GM21529 (cell line): ENCODE data around the gene AGAP1.

Experiments used
- ATAC-seq: cut with Tn5 transposase; IDR thresholded peaks from one replicate; pipeline ENCODE4 v1.9.1; 2021; ENCODE audit not compliant: unreplicated experiment

Gene AGAP1

DNA sequence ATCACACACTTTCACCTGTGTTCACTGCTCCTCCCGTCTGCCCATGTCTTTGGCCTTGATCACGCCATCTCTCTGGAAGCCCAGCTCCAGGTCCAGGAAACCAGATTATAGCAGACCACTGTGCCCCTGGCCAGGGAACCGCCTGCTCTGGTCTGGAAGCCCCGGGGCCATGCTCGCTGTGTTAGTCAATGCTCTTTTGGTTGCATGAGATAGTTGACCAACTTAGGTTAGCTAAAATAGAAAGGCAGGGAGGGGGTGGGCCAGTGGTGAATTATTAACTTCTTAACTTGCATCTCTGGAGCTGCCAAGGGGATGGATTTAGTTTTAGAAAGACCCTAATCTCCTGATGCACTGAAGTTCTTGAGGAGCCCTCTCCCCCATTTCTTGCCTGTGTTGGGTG is 232.7 kb downstream of the AGAP1 start:
- no peak for ATAC-seq

DNA sequence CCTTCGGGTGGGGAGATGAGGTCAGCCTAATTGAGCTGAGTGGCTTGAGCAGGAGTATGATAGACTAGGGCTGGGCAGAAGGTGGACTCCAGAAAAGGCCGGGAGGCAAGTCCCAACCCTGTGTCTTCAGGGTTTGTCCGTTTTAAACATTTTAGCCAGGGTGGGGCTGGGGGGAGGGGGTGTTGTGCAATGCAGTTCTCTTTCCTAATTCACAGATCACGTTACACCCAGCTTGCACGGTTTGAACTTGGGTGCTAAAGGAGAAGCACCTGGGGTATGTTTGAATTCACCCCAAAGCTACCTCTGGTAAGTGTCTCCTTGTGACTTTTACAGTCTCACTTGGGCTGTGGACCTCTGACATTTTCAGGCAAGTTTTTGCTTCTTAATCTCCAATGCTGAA is 233.3 kb downstream of the AGAP1 start:
- no peak for ATAC-seq

DNA sequence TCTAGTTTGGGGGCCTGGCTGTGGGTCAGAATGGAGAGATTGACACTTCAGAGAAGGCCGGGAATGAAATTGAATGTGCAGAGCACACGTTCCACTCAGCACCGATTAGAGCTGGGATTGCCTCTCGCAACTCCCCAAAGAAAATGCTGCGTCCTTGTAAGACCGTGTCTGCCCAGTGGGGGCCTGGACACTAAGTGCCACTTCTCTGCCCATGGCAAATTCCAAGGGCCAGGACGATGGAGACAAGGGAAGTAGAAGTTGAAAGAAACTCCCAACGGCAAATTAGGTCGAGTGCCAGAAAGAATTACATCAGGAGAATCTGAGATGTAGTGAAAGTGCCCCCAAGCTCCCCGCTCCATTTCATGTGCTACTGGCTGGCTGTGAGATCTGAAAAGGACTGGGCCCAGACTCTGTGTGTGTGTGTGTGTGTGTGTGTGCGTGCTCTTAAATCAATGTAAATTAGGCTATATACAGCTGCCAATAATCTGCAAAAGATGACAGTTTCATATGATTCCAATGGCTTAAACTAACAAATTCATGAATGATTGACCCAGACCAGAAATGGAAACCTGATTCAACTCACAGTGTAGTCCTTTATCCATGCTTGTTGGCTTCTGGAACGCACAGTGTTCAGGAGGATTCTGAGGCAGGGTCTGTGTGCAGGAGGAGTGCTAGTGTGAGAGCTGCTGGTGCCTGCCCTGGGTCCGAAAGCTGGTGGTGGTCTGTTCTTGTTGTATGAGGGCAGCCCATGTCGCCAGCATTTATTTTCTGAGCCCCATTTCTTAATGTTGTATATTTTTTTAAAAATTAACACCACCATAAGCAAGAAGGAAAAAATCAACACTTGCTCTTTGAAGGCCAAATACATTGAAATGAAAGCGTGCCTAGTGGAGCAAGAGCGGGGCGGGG is 234.3 kb downstream of the AGAP1 start:
- no peak for ATAC-seq

DNA sequence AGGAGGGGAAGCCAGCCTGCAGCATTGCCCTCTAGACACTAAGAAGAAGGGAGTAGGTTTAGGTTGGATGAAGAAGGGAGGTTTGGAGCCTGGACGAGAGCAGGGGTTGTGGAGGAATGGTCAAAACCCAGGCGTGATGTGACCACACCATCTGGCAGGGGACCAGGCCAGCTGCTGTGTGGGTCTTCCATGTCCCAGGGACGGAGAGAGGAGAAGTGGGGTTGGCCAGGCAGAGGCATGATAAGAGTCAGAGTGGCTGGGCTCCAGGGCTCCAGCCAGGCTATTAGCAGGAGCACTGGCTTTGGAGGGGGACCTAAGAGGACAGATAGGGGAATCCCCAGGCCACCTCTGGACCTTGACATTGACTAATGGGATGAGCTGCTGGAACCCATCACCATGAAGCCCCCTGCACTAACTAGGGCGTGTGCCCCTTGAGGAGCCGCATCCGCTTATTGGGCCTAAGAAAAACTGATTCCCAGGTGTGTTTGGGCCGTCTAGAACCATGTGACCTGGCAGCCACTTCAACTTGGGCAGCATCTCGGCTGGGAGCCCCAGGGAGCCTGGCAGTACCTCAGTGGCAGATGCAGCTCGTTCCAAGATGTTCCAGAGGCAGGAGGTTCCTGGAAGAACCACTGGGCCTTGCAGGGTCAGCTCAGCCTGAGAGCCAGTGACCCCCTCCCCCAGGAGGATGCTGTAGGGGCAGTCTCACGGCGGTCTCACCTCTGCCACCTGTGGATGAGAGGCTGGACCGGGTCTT is 235.1 kb downstream of the AGAP1 start:
- no peak for ATAC-seq

DNA sequence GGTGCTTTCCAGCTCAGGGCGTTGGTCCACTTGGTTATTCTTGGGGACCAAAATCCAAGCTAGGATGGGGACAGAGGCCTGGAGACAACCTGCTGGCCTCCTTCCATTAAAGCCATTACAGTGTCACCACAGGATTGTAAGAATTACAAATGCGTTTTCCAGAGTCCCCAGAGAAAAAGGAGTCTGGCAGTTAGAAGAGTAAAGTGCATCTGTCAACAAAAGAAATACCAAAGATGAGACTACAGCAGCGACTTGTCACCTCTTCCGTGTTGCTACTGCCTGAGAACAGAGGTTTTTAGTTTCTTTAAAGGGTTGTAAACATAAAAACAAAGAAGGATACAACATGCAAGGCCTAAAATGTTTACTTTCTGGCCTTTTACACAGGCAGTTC is 235.7 kb downstream of the AGAP1 start:
- ATAC-seq: no peak

DNA sequence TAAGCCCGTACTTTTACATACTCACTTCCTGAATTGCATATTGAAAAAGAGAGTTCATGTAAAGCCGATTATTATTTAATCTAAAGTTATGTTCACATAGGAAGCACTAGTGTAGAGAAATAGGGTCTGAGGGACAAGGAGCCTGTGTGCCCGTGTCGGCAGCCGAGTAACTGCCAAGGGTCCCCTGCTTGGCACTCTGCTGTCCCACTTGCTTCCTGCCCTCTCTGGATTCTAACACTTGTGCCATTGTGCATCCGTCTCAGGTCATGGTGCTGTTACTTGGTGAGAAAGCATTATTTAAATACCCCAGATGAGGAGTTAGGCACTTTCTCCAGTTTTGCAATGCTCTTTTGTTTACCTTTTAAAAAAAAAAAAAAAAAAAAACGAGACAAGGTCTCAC is 236.3 kb downstream of the AGAP1 start:
- no peak for ATAC-seq

DNA sequence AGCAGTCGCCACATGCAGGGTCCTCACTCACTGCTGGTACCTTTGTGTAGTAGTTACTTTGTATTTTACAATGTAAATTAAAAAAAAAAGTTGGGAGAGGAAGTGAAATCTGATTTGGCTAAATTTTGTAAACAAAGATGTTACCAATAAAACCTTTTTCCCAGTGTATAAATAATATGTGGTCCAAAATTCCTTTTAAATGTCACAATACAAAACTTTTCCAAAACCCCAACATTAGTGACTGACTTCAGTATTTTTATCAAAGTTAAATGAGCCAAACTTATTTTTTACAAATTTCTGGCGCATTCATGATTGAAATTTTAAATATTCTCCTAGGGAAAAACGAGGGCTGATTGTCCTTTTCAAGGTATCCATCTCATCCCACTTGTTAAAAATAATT is 239.9 kb downstream of the AGAP1 start:
- ATAC-seq: no peak

DNA sequence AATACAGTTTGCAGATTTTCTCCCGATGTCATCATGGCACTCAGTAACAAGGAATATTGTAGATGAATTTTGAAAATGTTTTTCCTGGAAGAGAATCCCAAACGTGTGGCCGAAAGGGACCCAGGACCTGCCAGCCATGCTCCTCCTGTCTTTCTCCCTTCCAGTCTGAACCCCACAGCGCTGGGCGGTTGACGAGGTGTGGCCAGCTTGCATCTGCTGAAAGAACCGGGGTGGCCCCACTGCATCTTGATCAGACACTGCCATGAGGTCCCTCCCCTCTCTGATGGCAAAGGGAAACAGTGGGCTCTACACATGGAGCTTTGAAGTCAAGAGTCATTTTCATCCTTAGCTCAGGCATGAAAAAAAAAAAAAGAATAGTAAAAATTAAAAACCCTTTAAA is 240.3 kb downstream of the AGAP1 start:
- ATAC-seq: no peak

DNA sequence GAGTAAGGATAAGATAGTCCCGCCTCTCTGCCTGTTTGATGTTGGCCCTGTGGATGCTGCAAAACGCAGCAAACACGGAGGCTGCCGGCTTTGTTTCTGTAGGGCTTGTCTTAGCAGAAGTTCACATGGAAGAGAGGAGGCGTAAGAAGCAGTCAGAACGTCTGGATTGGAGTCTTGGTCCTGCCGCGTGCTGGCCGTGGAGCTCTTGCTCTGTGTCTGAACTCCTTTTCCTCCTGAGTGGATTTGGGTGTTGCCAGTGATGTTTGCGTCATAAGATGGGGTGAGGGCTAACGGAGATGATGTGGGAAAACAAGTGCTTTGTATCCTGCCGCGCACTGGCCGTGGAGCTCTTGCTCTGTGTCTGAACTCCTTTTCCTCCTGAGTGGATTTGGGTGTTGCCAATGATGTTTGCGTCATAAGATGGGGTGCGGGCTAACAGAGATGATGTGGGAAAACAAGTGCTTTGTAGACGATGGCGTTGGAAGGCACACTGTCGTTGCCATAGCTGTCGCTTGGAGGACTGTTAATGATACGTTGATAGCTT is 240.9 kb downstream of the AGAP1 start:
- ATAC-seq: no peak

DNA sequence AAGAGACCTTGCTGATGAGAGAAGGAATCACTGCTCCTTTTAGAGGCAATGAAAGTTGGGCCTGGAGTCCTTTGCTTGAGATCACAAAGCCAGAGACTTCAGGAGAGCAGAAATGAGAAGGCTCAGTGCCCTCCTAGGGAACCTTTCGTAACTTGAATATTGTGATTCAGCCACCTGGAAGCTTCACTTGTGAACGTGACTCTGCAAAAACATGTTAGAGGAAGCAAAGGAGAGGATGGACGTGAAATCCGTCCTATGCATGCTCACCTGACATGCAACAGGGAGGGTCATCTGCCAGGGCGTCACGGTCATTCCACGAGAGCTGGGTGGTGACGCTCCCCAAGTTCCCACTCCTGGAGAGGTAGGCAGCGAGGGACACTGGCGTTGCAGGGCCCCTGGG is 243.6 kb downstream of the AGAP1 start:
- ATAC-seq: no peak

DNA sequence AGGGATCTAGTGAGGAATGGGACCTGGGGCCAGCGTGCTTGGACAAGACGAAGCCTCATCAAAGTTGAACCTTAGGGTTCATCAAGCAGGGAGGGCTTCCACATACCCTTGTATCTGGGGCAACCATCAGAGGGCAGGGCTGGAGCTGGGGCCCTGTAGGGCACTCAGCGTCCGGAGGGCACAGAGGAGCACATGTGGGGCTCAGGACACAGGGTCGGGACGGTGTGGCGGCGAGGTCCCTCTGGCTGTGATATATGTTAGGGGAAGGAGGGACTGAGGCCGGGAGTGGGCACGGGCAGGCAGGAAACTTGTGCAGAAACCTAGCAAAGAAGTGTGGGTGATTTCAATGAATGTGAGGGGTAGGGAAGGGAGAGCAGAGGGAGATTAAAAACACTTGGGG is 244.0 kb downstream of the AGAP1 start:
- ATAC-seq: no peak

DNA sequence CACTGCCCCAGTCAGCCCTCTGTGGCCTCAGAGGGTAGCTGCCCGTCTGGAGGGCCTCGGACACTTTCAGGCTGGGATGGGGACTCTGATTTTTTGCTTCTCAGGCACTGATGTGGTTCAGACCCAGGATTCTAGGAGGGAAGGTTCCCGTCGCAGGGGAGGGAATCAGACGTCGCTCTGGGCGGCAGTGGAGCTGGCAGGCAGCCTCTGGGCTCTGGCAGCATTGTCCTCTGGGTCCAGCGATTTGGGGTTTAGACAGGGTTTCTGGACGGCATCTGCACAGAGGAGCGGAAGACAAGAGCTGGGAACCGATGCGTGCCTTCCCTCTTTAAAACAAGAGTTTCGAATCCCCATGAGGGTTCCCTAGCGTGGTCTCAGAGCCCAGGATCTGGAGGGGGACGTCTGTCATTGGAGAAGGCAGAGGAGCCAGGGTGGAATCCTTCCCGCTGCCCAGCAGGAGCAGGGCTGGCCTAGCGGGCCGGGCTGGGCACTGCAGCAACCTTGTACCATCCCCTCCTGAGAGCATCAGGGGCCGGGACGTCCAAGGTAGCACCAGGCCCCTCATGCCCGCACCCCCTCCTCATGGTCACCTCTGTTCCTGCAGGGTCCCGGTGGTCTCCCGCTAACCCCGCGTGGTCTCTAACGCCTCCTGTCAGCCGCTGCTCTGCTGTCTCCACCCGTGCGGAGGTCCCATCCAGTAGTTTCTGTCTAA is 246.0 kb downstream of the AGAP1 start:
- ATAC-seq: no peak

DNA sequence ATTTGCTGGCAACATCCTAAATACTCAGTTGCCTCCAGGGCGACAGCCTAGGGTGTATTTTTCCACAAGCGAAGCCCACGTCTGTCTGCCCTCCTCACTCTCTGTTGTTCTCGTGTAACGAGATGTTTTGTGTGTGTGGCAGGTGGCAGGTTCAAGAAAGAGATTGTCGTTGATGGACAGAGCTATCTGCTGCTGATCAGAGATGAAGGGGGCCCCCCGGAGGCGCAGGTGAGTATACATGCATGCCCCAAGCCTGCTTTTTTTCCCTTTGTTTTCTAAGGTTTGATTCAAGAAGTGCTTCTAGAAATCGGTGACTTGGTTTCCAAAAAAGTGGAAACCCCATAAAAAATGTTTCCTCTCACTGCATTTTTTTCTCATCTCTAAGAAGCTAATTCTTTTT is 247.0 kb downstream of the AGAP1 start:
- ATAC-seq: no peak

DNA sequence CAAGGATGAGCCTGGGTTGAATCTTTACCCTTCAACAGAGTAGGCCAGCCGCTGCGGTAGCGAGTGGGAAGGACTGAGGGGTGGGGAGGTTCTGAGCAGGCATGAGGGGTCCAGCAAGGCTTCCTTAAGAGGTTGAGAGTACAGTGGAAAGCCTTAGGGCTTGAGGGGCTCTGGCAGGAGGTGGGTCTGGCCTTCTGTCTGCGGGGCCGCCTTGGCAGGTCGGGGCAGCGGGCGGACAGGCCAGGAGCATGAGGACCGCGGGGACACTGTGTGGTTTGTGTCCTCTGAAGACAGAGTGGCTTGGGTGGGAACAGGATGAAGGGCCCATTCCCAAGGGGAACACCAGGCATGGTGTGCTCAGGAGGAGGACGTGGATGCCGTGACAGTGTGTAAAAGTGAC is 250.3 kb downstream of the AGAP1 start:
- no peak for ATAC-seq

DNA sequence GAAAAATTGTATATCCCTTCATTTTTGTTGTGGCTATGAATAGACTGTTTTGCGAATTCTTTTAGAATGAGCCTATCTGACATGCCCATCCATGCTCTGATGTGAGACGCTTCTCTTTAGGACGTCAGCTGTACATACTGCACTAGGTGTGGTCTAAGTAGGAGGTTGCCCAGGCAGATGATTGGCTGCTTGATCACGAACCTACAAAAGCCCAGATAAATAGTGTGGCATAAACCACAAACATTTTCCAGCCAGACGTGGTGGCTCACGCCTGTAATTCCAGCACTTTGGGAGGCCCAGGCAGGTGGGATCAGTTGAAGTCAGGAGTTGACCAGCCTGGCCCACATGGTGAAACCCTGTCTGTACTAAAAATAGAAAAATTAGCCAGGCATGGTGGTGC is 251.8 kb downstream of the AGAP1 start:
- no peak for ATAC-seq

DNA sequence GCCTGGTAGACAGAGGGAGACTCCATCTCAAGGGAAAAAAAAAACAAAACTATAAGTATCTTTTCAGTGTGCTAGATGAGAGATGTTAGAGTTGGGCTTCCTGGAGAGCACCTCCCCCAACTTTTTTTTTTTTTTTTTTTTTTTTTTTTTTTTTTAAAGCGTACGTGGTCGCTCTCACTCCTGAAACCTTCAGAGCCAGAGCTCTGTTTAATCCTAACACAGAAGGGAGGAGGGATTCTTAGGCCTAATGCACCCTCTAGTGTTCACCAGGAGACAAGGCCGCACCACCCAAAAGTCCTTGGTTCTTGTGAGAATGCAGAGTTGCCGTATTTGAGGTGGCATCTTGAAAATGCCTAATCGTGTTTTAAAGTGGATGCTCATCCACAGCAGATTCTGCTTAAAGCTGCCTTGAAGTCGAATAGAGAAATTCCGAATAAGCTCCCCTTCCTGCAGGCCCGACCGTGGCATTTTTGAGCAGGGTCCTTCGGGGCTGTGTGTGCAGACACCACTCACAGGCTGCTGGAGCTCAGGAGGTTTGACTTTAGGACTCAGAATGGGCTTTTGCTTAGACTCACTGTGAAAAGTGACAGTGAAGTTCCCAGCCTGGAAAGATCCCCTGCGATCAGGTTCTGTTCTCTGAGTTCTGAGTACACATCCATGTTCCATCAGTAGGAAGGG is 252.6 kb downstream of the AGAP1 start:
- no peak for ATAC-seq

DNA sequence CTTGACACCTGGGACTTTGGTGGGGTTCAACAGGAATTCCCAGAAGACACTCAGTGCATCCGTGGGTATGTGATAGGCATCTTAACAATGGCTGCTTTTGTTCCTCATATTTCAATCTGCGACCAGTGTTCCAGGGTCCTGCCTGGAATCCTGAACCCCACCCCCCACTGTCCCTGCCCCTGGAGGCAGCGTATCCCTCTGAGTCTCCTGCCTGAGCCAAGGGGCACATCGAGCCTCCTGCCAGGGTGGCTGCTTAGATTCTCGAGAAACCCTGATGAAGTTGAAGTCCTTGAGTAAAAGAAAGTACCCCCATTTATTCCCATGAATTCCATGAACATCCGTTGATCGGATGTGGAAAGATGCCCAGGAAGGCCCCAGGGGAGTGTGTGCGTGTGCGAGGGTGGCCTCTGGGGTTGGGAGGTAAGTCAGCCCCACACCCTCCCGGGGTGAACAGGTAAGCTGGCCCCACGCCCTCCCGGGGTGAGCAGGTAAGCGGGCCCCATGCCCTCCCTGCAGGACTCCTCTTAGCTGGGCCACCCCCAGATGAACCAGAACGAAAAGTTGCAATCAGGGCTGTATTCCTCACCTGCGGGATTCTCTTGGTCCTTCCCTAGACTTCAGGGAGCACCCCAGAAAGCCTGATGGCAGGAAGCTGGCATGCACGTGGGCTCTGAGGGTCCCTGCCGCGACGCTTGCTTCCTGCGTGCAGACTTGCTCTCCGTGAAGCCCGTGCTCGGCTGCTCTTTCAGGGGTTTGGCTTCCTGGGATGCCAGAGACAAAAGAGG is 253.3 kb downstream of the AGAP1 start:
- no peak for ATAC-seq

DNA sequence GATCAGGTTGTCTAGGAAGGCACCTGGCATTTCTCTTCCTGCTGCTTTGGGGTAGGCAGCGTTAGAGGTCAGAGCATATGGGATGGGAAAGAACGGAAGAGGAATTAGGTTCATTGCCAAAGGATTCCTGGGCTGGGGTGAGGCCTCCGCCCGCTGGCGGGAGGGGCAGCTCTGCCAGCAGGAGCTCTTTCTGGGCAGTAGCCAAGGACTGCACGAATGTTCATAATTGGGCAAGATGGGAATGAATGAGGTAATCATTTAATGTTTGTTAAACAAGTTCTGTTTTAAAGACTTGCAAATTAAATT is 253.9 kb downstream of the AGAP1 start:
- ATAC-seq: no peak

DNA sequence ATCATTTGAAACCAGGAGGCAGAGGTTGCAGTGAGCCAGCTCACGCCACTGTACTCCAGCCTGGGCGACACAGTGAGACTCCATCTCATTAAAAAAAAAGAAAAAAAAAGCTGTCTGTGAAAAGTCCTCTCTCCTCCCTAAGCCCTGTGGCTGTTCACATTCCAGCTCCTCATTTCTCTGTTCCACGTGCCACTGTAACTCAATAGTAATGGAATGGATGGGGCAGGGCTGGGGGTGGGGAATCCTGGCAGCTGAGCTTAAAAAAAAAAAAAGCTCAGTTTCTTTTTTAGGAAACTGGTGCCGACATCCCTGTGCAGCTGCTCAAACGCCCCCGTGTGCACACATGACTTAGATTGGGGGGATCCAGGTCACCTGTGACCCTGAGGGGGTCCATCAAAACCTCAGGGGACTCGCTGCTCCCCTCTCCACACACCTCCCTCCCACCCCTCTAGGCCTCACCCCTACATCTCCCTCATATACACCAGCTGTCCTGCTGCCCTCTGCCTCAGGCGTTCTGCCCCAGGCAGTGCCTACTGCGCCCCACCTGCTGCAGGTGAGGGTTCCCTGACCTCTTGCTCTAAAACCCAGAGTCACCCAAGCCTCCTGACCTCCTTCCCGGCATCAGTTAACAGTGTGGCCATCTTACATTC is 255.4 kb downstream of the AGAP1 start:
- ATAC-seq: no peak

DNA sequence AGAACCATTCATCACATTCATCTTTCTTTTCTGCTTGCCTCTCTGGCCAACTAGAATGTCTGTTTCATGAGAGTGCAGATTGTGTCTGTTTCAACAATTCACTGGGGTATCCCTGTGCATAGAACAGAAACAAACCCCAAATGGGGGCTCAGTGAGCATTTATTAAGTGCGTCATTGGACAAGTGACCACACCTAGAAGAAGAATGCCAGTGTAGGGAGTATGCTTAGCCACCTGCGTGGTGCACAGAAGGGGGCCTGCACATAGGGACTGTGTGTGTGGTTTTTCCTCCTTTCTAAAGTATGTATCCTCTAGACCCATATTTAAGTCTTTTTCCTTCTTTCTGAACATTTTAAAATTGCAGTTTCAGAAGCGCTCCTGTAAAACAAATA is 255.9 kb downstream of the AGAP1 start:
- no peak for ATAC-seq
